Measurements from ENCODE around the gene OSMR. TPM values are rescaled to one million over a fixed set of nuclear protein-coding genes. Genes with fewer than 3 reads are reported as not detected.
A peak's percentile ranks its signal among the peaks of the same experiment; 100 is the strongest.

Gene OSMR
- total RNA-seq = 10 to 100 TPM in 2 of 3 donors, 1 to 10 TPM in 1; 3.3 to 24.9 (median 13.0) TPM
- long read RNA-seq, donor 1, partial matches to known transcripts = 2 of 5 reads
- long read RNA-seq, donor 1, other reads (novel, unspliced or antisense) = 2 of 5 reads
- long read RNA-seq, donor 2, partial matches to known transcripts = 0 of 2 reads
- long read RNA-seq, donor 2, other reads (novel, unspliced or antisense) = 2 of 2 reads

GRCh38 chr5:38845526-38846378 is at the start of gene OSMR:
TSS of gene OSMR (plus strand) at chr5:38846012. CDS start at chr5:38869045, 23,033 bp downstream.
- TF ChIP-seq CTCF (IDR thresholded peaks at IDR 0.05) = no peak
- no peaks in the 10 kb centered on the region for H3K9me3 ChIP-seq
- DNase-seq (peak; percentile 64 to 85 (median 75)), ATAC-seq (peak; percentile 85)
- intact Hi-C loops (cut with DNase I, micrococcal nuclease) = no loop called here
- peak within 1 kb of the TSS; percentile 20 for H3K4me3 ChIP-seq
- H3K4me1 ChIP-seq (ENCODE audit: low read depth) = no peaks in the 10 kb centered on the region
- H3K36me3 ChIP-seq (ENCODE audit: low read depth) = no peaks in the 10 kb centered on the region

DNA sequence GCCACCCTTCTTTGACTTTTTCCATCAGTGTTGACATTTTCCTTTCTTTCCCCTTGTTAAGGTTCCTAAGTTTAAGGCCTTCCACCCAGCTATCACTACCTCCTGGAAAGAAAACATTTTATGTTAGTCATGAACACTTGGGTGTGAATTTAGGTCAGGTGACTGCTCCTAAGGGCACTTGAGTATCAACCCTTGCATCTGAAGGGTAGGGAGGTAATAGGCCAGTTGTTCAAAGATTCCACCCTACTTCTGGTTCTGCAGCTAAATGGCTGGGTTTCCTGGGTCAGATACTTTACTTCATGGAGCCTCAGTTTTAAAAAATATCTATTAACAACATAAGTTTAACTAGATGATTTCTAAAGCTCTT is 49.1 kb upstream of the OSMR start:
- intact Hi-C loops (cut with DNase I, micrococcal nuclease) = no loop called here
- Histone ChIP-seq H3K9me3 (no peaks in the 10 kb centered on the region), H3K36me3 (ENCODE audit: low read depth) (no peaks in the 10 kb centered on the region), H3K4me3 (no peak overlapping the region), H3K4me1 (ENCODE audit: low read depth) (no peaks in the 10 kb centered on the region)
- no peak for DNase-seq
- ATAC-seq = no peak
- no peak for TF ChIP-seq CTCF (IDR thresholded peaks at IDR 0.05)

GRCh38 chr5:38797838-38798237 is 48.0 kb upstream of the OSMR start:
- Histone ChIP-seq H3K4me3 (no peak overlapping the region), H3K9me3 (no peaks in the 10 kb centered on the region), H3K36me3 (ENCODE audit: low read depth) (no peaks in the 10 kb centered on the region), H3K4me1 (ENCODE audit: low read depth) (no peaks in the 10 kb centered on the region)
- TF ChIP-seq CTCF (IDR thresholded peaks at IDR 0.05) = no peak
- ATAC-seq (no peak), DNase-seq (no peak)
- intact Hi-C loops (cut with DNase I, micrococcal nuclease) = no loop called here

DNA sequence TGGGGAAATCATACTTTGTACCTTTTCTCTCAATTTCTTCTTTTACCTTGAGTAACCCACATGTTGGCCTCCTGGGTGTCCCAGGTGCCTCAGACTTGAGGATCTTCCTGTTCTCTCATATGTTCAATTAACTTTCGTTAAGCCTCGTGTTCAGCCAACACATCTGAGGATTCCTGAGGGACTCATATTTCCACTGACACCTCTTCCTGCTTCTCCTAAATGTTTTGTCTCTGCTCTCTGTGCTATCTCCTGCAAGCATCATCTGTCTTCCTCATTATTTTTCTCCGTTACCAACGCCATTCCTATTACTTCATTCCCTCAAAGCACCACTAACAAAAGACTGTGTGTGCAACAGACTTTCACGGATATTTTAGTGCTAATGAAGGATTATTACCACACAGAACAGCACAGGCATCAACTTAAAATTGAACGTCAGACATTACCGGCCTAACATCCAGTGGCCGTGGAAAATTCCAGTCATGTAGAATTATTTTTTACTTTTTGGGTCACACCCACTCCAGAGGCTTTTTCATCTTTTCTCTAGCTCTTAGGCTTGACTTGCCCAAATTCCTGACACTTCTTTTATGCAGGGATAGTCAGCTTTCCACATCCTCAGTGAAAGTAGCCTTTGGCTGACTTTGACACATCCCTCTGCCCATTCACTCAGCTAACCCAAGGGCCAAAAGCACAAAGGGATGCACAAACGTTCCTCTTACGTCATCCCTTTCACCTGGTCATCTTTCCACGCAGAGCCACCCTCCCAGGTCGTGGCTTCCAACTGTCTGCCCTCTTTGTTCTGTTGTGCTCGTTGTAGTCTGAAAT is 46.0 kb upstream of the OSMR start:
- ATAC-seq (no peak), DNase-seq (no peak)
- Histone ChIP-seq H3K9me3 (no peaks in the 10 kb centered on the region), H3K36me3 (ENCODE audit: low read depth) (no peaks in the 10 kb centered on the region), H3K4me1 (ENCODE audit: low read depth) (no peaks in the 10 kb centered on the region), H3K4me3 (no peak overlapping the region)
- no peak for TF ChIP-seq CTCF (IDR thresholded peaks at IDR 0.05)
- intact Hi-C loops (cut with DNase I, micrococcal nuclease) = loop anchor here in 1 of 2 donors (10.0 kb wide), 1 partner anchor 355 kb away; no protein-coding TSS in a partner anchor

DNA sequence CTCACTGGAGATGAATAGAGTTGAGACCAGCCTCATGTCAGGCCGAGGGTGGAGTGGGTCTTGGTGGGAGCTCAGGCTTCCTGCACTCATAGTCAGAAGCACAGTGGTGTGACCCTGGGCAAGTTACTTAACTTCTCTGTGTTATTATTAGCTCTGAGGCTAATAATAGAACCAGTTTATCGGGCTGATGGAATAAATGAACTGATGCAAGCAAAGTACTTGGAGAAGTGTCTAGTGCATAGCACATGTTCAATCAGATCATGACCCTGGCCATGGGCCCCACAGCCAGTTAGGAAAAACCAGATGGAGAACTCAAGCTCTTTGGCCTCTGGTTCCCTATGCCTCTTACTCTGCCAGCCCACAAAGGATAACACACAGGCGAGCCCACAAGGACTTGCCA is 45.3 kb upstream of the OSMR start:
- no peaks in the 10 kb centered on the region for H3K9me3 ChIP-seq
- intact Hi-C loops (cut with DNase I, micrococcal nuclease) = loop anchor here in 1 of 2 donors (10.0 kb wide), 1 partner anchor 356 kb away; no protein-coding TSS in a partner anchor
- H3K36me3 ChIP-seq (ENCODE audit: low read depth) = no peaks in the 10 kb centered on the region
- no peaks in the 10 kb centered on the region for H3K4me1 ChIP-seq (ENCODE audit: low read depth)
- DNase-seq (no peak), ATAC-seq (no peak)
- H3K4me3 ChIP-seq = no peak overlapping the region
- no peak for TF ChIP-seq CTCF (IDR thresholded peaks at IDR 0.05)
